Breast epithelium (tissue), 4 donors: Measurements from ENCODE around the gene DNAH10. TPM values are rescaled to one million over a fixed set of nuclear protein-coding genes. Genes with fewer than 3 reads are reported as not detected.
A peak's percentile ranks its signal among the peaks of the same experiment; 100 is the strongest.

ENCODE experiments used
- DNase-seq, 2 donors: peaks; one replicate each; pipeline ENCODE4 v3.0.0-alpha.2; 2019; ENCODE audit warnings: low spot score in 2 of 2
- H3K27ac ChIP-seq, 2 donors: fragments of 200-600 bp; sonication (generic) in 1 of 2; one replicate each; pipeline ENCODE4 v1.5.1; 2016 to 2019; ENCODE audit warnings: mild to moderate bottlenecking in 1 of 2
- H3K27me3 ChIP-seq, 2 donors: fragments of 200-600 bp; sonication (generic) in 1 of 2; one replicate each; pipeline versions ENCODE4 v1.5.1 to v1.6.0; 2017 to 2019; ENCODE audit warnings: control low read depth in 1 of 2, mild to moderate bottlenecking in 1 of 2
- H3K36me3 ChIP-seq: fragments of 200-600 bp; one replicate; pipeline ENCODE4 v1.5.1; 2019
- H3K4me1 ChIP-seq, 2 donors: fragments of 200-600 bp; sonication (generic); one replicate each; pipeline ENCODE4 v1.5.1; 2016 to 2019; ENCODE audit warnings: control low read depth in 1 of 2
- H3K4me3 ChIP-seq, 3 donors: fragments of 200-600 bp; sonication (generic); 1 replicate in 2 of 3; 2 replicates in 1 of 3; pipeline ENCODE4 v1.5.1; 2016 to 2019; ENCODE audit warnings: mild to moderate bottlenecking in 3 of 3, moderate library complexity in 2 of 3
- H3K9me3 ChIP-seq, 2 donors: fragments of 200-600 bp; sonication (generic) in 1 of 2; one replicate each; pipeline ENCODE4 v1.5.1; 2016 to 2019; ENCODE audit warnings: control low read depth in 1 of 2
- CTCF ChIP-seq, 3 donors: fragments of 450-650 bp; IDR thresholded peaks; one replicate each; pipeline ENCODE4 v1.5.1; 2016 to 2017; ENCODE audit warnings: antibody characterized with exemption in 3 of 3, mild to moderate bottlenecking in 3 of 3, moderate library complexity in 3 of 3
- POLR2A ChIP-seq: fragments of 450-650 bp; IDR thresholded peaks from one replicate; pipeline ENCODE4 v1.6.1; 2016; ENCODE audit warnings: antibody characterized with exemption, mild to moderate bottlenecking, moderate library complexity
- POLR2AphosphoS5 ChIP-seq, 3 donors: sonication (generic); formaldehyde crosslinking; IDR thresholded peaks; one replicate each; pipeline ENCODE4 v1.6.1; 2017; ENCODE audit warnings: antibody characterized with exemption in 3 of 3
- intact Hi-C: fragments of 100-400 bp; cut with DNase I; formaldehyde crosslinking; loops from one replicate; pipeline ENCODE4 v1.15.1; 2023; ENCODE audit warnings: low total_unique reads
- total RNA-seq, 3 donors: library from RNA; depleted of rRNA; stranded (reverse); fragments of >200 nt; gene quantifications; one replicate each; pipeline ENCODE4 v1.1.0, GENCODE V29; 2016

DNAH10 gene
- total RNA-seq, 3 donors from 2014 or later: under 0.01 to 0.44 (median 0.33) TPM

GRCh38 chr12:123902821-123903220, 140.7 kb downstream of the DNAH10 start:
- Histone ChIP-seq H3K36me3 (no peaks in the 10 kb centered on the region), H3K9me3 (no peaks in the 10 kb centered on the region), H3K27ac (no peak overlapping the region), H3K4me1 (no peaks in the 10 kb centered on the region), H3K4me3 (no peak overlapping the region), H3K27me3 (no peaks in the 10 kb centered on the region)
- intact Hi-C loops: loop anchor here (10.0 kb wide), 1 partner anchor 122 kb away; no protein-coding TSS in a partner anchor
- DNase-seq: no peak
- TF ChIP-seq POLR2A: no peak
- no peak for TF ChIP-seq POLR2AphosphoS5 (IDR thresholded peaks at IDR 0.05)
- no peak for TF ChIP-seq CTCF (IDR thresholded peaks at IDR 0.05)

- intact Hi-C loops: loop anchor here (10.0 kb wide), 1 partner anchor 121 kb away; no protein-coding TSS in a partner anchor
- TF ChIP-seq POLR2AphosphoS5 (IDR thresholded peaks at IDR 0.05) (no peak), POLR2A (no peak)
- H3K9me3 ChIP-seq: no peaks in the 10 kb centered on the region
- H3K27me3 ChIP-seq: no peaks in the 10 kb centered on the region
- H3K4me3 ChIP-seq: no peak overlapping the region
- H3K36me3 ChIP-seq: no peaks in the 10 kb centered on the region
- no peak overlapping the region for H3K27ac ChIP-seq
- no peak for DNase-seq
- H3K4me1 ChIP-seq: no peaks in the 10 kb centered on the region
Observed at GRCh38 chr12:123903301-123904065, 141.4 kb downstream of the DNAH10 start.

- Histone ChIP-seq H3K9me3 (no peaks in the 10 kb centered on the region), H3K4me1 (no peaks in the 10 kb centered on the region), H3K27me3 (no peaks in the 10 kb centered on the region), H3K27ac (no peak overlapping the region), H3K4me3 (no peak overlapping the region), H3K36me3 (no peaks in the 10 kb centered on the region)
- TF ChIP-seq CTCF (IDR thresholded peaks at IDR 0.05): peak; percentile 61 to 76 (median 73)
- TF ChIP-seq POLR2AphosphoS5 (IDR thresholded peaks at IDR 0.05): no peak
- intact Hi-C loops: loop anchor here (10.0 kb wide), 1 partner anchor 119 kb away; no protein-coding TSS in a partner anchor
- peak in 1 of 2 donors; percentile 38 for DNase-seq
Observed at GRCh38 chr12:123905319-123905925, 143.3 kb downstream of the DNAH10 start.

GRCh38 chr12:123906711-123907420, 144.8 kb downstream of the DNAH10 start:
- Histone ChIP-seq H3K36me3 (no peaks in the 10 kb centered on the region), H3K4me3 (no peak overlapping the region), H3K4me1 (no peaks in the 10 kb centered on the region), H3K9me3 (no peaks in the 10 kb centered on the region), H3K27me3 (no peaks in the 10 kb centered on the region), H3K27ac (peak overlapping the region in 1 of 2 donors; percentile 38)
- intact Hi-C loops: loop anchor here (10.0 kb wide), 1 partner anchor 118 kb away; no protein-coding TSS in a partner anchor
- TF ChIP-seq POLR2A: no peak
- no peak for TF ChIP-seq CTCF (IDR thresholded peaks at IDR 0.05)
- no peak for TF ChIP-seq POLR2AphosphoS5 (IDR thresholded peaks at IDR 0.05)
- no peak for DNase-seq

GRCh38 chr12:123907726-123908476, 145.8 kb downstream of the DNAH10 start:
- H3K36me3 ChIP-seq: no peaks in the 10 kb centered on the region
- no peaks in the 10 kb centered on the region for H3K9me3 ChIP-seq
- no peak for DNase-seq
- intact Hi-C loops: loop anchor here (10.0 kb wide), 1 partner anchor 117 kb away; no protein-coding TSS in a partner anchor
- H3K4me3 ChIP-seq: no peak overlapping the region
- H3K27me3 ChIP-seq: no peaks in the 10 kb centered on the region
- H3K4me1 ChIP-seq: no peaks in the 10 kb centered on the region
- H3K27ac ChIP-seq: peak overlapping the region; percentile 38 to 63
- TF ChIP-seq POLR2AphosphoS5 (IDR thresholded peaks at IDR 0.05) (no peak), CTCF (IDR thresholded peaks at IDR 0.05) (no peak), POLR2A (no peak)
